HG02678 (cell line): ENCODE results near the gene NKX3-2.

Experiments used
- ATAC-seq: cut with Tn5 transposase; IDR thresholded peaks from one replicate; pipeline ENCODE4 v1.9.1; 2021; ENCODE audit warnings: mild to moderate bottlenecking, moderate library complexity; ENCODE audit not compliant: unreplicated experiment

The NKX3-2 gene

DNA sequence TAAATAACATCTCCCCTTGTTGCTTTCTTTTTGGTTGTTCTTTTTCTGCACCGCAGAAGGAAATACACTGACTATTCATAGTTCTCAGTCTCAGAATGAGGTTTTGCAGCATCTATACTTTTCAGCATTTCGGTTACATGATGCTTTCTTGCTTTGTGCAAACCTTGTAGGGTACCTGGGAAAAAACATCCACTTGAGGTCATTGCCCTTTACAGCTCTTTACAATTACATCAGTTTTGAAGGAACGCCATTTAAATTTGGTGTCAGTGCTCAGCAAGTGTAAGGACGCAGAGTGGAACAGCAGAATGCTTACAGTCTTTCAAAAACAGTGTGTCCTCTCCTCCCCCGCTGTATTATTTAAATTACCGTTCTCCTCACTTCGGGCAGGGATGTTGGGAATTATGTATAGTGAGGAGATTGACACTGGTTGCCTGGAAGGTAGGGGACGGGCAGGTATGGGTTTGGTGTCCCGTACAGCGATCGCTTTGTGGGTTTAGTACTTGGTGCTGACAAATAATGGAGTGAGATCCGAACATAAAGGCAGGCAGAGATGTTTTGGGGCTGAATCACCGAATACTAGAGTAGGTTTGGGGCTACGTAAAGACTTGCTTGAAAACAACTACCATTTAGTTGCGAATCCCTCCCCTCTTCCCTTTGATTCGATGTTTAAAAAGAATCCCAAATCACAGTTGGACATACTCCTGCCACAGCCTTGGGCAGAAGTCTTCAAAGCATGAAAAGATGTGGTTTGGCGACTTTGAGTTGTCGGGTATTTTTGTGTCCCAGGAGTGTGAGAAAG, 2.0 kb upstream of the NKX3-2 start:
- ATAC-seq: no peak

DNA sequence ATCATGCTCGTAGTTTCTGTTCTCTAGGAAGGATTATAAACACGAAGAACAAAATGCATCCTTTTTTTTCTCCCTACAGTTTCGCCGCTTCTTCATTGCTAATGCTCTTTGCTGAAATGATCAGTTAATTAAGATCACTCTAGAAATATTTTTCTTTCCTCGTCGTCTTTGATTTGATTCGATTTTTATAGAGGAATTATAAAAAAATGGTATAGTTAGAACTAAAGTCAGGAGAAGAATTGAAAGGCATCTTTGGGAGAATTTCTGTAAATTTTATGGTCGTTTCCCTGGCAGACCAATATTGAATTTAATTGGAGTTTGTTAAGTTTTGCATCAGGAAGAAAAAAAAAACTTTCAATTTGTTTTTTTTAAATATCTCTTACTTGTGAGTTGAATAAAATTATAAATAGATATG, 1.1 kb upstream of the NKX3-2 start:
- ATAC-seq: no peak

DNA sequence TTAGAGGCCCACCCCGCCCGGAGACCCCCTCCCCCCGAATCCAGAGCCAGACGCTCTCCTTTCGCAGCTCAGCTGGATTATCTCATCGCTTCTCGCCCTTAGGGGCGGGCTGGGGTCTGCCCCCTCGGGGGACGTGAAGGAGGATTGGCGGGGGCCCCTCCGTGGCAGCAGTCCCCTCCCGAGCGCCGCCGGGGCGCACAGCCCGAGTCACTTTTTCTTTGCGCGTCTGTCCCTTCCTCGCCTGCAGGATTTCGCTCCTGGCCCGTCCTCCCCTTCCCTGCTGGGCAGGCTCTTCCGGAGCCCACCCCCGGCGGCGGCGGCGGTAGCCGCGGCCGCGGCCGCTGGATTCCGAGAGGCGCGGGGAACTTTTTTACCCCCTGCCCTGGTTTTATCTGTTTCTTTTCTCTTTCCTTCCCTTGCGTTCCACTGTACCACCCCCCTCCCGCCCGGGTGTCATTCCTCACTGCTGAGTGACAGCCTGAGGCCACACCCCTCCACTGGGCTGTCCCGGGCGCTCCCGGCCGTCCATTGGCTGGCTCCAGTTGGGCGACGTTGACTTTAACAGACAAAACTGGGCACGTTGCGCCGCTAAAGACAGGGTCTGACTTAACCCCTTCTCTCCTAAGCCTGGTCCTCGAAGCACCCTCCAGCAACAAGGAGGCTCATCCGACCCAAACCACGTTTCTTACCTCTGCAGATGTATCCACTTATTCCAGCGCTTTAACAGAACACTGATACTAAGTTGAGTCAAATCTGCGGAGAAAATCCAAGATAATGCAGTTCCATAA, 492 bp upstream of the NKX3-2 start:
- ATAC-seq: peak; percentile 65

DNA sequence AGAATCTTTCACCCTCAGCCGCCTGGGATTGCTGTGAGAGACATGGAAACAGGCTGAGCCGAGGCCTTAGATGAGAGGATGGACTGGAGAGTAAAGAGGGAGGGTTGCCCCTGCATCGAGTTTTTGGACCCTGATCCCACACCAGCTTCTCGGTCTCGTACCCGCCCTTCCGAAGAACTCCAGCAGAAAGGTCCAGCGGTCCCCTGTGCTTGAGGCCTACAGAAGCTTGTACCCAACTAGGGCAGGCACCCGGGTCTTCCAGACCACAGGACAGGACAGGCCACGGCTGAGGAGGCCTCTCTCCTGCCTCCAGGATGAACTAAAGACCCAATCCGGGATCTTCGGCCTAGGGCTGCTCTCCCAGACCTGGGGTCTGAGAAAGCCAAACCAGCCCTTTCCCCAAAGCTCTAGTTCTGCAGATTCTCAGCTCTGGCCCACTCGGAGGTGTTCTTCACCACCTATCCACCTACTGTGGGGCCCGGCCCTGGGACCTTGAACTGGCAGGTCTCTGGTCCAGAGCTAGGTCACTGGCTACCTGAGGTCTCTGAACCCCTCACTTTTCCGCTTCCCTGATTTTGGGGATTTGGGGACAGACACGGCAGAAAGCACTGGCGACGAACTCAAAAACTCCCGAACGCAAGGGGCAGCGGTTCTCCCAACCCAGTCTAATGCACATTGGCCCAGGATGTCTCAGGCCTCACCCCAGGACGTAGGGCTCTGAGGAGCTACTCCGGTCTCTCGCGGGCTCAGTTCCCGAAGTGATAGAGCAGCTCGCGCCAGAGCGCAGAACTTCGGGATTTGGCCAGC, 1.1 kb downstream of the NKX3-2 start:
- no peak for ATAC-seq

DNA sequence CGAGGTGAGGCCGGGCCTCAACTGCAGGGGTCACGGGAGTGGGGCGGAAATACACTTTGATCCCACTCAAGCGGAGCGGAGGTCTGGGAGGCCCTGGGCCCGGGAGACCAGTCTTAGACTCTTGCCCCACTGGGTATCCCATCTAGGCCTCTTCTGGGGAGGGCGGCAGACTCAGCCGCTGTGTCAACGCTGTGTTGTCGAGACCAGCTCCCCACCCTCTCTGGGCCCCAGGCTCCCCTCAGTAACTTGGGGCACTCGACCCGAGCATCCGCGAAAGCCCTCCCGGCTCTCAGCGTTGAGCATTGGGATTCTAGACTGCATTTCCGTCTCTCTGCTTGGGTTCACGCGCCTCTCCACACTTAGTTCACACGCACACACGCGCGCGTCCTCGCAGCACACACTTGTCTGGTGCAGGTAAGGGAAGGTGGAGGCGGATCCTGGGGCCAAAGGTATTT, 1.7 kb downstream of the NKX3-2 start:
- no peak for ATAC-seq

DNA sequence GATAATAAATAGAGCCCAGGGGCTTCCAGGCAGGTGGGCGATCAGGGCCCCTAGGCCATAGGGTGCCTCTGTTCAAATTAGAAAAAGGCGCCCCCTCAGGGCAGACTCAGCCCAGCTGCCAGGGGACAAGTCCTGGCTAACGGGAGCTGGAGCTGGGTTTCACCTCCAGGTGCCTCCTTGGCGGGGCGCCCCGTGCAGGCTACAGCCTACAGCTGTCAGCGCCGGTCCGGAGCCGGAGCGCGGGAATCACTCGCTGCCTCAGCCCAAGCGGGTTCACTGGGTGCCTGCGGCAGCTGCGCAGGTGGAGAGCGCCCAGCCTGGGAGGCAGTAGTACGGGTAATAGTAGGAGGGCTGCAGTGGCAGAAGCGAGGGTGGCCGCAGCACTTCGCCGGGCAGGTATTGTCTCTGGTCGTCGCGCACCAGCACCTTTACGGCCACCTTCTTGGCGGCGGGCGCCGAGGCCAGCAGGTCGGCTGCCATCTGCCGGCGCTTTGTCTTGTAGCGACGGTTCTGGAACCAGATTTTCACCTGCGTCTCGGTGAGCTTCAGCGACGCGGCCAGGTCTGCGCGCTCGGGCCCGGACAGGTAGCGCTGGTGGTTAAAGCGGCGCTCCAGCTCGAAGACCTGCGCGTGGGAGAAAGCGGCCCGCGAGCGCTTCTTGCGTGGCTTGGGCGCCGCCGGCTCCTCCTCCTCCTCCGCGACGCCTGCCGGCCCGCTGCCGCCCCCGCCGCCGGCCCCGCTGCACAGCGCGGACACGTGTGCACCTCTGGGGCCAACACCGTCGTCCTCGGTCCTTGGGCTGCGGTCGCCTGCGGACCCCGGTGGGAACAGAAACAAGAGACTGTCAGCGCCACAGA, 2.4 kb downstream of the NKX3-2 start:
- ATAC-seq: no peak

DNA sequence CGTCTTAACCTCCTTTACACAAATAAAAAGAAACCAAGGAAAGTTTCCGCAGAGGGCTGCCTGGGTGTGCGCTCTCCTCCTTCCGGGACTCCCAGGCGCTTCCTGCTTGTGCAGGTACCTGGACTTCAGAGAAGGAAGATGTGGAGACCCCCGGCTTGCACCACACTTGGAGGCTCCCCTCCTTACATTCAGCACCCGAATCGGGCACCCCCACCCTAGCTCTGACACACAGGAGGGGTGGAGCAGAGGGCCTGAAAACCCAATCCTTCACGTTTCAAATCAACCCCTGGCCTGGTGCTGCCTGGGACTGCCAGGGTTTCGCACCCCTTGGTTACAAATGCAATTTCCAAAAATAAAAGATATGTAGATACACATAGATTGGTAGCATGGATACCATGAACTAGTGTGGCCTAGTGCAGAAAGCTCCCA, 3.1 kb downstream of the NKX3-2 start:
- no peak for ATAC-seq

DNA sequence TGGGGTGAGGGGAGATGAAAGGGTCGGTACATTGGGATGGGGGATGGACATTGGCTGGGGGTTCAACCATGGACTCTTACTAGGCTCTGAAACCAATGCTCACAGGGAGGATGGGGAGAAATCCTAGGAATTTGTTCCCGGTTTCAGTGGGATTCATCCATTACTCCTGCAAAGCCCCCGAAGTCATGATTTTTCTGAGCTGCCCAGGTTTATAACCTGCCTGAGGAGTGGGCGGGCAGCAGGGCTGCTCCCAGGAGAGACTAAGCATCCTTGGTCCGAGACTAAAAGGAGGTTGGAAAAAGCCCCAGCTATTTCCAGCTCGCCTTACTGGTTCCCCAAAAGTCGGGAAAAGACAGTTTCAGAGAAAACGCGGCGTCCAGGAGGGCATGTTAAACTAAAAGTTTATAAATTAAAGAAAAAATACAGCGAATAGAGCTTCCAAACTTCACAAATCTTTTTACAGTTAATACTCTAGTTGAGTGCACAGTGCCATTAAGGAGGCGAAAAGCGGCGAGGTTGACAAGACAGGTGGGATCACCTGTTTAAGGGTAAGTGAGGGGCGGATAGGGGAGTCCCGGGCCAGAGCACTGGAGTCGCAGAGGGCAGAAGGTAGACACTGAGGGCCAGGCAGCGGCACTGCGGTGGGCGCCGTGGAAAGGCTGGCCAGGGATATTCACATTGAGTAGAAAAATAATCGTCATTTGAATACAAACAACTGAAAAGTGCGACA, 3.7 kb downstream of the NKX3-2 start:
- no peak for ATAC-seq

DNA sequence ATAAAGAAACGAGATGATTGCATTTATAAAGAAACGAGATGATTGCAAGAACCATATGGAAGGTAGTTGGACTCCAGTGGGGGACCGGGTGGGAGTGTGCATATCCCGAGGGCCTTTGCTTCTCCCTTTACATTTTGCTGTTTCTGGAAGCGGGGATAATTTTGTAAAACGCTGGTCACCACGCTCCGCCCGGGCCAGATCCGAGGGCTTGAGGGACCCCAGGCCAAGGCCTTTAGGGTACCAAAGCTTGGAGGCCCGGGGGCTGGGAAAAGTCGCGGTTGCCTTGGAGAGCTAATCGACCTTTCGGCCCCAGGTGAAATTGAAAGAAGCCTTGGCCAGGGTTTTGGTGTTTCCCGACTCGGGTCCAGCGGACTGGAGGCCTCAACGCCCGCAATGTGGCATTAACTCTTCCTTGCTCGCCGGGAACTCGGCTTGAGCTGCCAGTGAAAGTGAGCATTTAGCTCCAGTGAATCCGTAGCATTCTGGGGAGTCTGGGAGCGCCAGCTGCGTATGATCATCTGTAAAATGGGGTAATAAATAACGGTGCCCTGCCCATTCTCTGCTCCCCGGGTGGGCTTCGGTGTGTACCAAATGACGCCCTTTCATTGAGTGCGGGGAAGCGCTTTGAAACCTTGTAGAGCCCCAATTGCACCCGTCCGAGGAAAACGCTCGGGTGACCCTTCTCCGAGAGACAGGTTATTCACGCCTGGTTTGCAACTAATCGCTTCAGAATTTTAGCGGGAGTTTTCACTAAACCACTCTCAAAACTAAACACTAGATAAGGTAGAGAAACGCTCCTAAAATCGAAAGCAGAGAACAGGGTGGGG, 4.5 kb downstream of the NKX3-2 start:
- no peak for ATAC-seq

DNA sequence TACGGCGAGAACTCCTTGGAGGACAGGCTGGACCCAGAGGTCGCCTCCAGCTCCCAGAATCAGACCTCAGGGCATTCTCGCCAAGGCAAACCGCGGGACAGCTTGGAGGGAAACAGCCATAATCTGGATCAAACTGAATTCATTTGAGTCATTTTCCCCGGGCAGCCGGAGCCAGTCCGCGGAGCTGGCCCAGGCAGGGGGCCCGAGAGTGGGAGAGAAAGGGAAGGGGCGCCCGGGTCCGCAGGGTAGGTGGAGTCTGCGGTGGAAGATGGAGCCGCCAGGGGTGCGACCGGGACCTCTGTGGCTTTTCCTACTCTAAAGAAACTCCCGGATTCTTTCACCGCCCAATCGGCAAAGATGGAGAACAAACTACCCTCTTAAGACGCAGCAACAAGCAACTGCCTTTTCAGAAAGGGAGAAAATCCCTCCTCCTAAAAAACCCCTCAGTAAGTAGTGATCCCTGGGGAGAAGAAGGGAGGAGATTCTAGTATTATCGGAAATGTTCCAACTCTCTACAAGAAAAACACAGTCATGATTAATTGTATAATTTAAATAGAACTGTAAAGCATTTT, 5.2 kb downstream of the NKX3-2 start:
- no peak for ATAC-seq

DNA sequence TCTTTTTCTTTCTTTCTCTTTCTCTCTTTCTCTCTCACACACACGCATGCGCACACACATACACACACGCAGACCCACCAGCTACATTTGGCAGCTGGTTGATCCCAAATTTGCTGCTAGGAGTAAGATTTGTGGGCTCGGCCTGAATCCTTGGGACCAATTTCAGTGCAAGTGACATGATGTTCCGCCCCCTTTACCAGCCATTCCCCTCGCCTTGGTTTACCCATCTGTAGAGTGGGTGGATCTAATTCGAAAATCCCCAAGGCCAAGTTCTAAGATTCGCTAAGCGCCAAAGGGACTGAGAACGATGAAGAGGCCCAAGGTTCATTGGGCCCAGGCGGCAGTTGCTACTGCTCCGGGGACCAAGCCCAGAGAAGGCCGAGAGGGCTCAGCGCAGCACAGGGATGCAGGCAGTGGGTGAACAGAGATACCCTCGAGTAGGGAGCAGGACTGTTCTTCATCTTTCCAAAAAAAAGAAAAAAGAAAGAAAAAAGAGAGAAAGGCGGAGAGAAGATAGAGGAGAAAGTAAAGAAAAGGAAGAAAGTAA, 5.8 kb downstream of the NKX3-2 start:
- no peak for ATAC-seq

DNA sequence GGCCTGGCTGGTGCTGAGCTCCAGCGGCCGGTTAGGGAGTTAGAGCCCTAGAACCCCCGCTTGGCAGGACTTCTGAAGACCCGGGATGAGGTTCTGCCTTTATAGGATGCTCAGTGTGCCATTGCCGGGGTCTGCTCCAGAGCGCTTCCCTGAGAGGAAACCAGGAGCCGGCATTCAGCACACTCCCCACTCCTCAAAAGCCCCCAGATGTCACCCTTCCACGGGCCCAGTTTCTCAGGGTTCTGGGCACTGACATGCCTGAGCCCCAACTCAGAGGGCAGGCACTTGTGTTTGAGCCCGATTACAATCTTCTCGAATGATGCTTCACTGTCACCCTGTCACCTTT, 6.5 kb downstream of the NKX3-2 start:
- ATAC-seq: no peak

DNA sequence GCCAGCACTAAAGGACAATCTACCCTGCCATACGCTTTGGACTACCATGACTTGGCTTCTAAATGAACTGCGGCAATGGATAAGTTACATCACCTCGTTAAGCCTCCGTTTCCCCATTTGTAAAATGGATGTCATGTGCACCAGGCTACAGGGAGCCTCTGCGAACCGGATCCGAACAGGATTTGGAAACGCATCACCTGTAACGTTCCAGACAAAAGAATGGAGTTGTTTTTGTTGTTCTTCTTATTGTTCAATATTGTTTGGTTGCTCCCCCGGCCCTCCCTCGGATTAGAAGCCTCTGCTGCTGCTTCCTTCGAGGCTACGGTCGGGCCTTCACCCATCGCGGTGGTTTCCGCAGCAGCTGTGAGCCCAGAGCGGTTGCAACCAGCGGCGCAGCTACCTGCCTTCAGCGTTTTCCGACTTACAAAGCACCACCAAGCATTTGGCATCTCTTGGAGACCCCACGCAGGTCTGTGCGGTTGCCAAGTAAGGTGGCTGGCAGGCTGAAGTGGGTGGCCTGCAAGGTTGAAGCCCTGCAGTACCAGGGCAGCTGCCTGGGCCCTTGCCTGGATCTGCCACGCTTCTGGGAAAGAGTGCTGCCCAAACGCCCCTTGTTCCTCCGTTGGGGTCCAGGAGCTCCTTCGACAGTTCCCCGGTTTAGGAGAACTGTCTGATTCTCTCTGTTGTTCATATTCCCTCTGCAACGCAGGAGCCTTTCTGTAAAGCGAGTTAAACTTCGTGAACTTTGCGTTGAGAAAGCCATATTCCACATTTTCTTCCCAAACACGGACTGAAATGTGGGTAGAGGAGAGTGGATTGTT, 7.1 kb downstream of the NKX3-2 start:
- no peak for ATAC-seq

DNA sequence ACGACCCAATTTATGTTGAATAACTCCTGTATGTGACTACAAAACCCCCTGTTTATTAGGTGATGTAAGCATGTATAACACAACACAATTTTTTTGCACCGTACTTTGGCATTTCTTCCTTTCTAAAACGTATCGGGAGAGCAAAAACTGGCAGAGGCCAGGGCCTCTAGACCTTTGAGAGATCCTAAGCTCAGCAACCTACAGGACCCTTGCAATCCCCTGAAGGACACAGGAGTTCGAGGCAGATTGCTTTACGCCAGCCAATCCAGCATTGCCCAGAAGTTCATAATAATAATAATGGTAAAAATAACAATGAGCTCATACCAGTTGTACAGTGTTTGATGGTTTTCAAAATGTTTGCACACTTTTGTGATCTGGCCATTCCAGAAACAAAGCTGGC, 7.7 kb downstream of the NKX3-2 start:
- ATAC-seq: no peak

DNA sequence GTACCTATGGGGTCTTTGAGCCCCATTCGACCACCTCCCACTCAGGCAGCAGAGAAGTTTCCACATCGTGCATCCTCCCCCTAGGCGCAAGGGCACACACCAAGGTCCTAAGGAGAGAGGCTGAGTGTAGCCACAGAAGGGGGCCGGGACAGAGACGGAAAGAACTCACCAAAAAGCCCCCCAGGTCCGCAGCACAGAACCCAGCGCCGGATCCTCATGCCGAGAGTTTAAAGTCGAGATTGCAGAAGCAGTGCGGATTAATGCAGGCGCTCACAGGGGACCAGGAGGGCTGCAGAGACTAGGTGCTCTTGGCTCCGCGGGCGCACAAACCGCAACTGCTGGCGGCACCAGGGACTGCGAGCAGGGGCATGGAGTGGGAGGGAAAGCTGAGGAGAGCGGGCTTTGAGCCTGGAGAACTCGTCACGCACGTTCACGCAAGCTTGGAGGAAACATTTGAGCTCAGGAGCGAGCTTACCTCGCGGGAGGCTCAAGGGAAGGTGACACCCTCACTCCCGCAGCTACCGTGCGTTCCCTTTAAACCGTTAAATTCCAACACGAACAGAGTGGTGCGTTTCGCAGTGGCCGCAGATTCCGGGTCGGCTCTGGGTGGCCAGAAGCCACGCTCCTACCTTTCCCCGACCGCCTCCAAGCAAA, 8.5 kb downstream of the NKX3-2 start:
- no peak for ATAC-seq

DNA sequence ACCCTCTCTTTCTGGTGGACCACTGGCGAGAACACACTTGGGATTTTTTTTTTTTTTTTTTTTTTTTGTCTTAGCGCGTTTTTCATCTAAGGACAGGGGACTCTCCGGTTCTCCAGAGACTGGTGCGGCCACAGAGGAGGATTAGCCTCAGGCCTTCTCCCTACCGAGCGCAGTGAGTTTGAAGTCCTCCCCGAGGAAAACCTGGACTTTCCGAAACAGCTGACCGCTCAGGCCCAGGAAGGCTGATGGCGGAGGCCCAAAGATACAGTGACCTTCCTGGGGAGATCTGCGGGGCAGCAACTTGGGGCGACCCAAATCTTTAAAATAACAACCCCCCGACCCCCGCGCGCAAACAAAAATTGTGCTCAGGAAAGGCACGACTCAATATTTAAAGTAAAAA, 9.2 kb downstream of the NKX3-2 start:
- no peak for ATAC-seq
